ENCODE results near the gene URB2. TPM values are rescaled to one million over a fixed set of nuclear protein-coding genes. Genes with fewer than 3 reads are reported as not detected.

The URB2 gene
- total RNA-seq, 1 donor from 2014 or later, result 15.3 TPM

- TF ChIP-seq CTCF (IDR thresholded peaks at IDR 0.05; ENCODE audit: insufficient read depth, low read length, severe bottlenecking), result no peak
- H3K27me3 ChIP-seq (ENCODE audit: control insufficient read depth, insufficient read depth, low read length), result no peaks in the 10 kb centered on the region
- H3K4me3 ChIP-seq (ENCODE audit: low read depth, low read length), result no peak overlapping the region
- peaks cover 12% of the 10 kb centered on the region for H3K36me3 ChIP-seq (ENCODE audit: control insufficient read depth, insufficient read depth, low read length)
- no peak for FAIRE-seq
- DNase-seq (ENCODE audit: low read depth), result no peak
These were observed 18.7 kb upstream of the URB2 start for GRCh38 chr1:229607370-229607769.

- Histone ChIP-seq H3K27me3 (ENCODE audit: control insufficient read depth, insufficient read depth, low read length) (no peaks in the 10 kb centered on the region), H3K4me3 (ENCODE audit: low read depth, low read length) (no peak overlapping the region), H3K36me3 (ENCODE audit: control insufficient read depth, insufficient read depth, low read length) (peaks cover 15% of the 10 kb centered on the region)
- FAIRE-seq (no peak), DNase-seq (ENCODE audit: low read depth) (no peak)
- TF ChIP-seq CTCF (IDR thresholded peaks at IDR 0.05; ENCODE audit: insufficient read depth, low read length, severe bottlenecking), result no peak
These were observed 17.5 kb upstream of the URB2 start for GRCh38 chr1:229608590-229608989.

GRCh38 chr1:229613938-229614337, 12.1 kb upstream of the URB2 start:
- Histone ChIP-seq H3K27me3 (ENCODE audit: control insufficient read depth, insufficient read depth, low read length) (no peaks in the 10 kb centered on the region), H3K36me3 (ENCODE audit: control insufficient read depth, insufficient read depth, low read length) (peaks cover 17% of the 10 kb centered on the region), H3K4me3 (ENCODE audit: low read depth, low read length) (no peak overlapping the region)
- DNase-seq (ENCODE audit: low read depth), result no peak
- no peak for TF ChIP-seq CTCF (IDR thresholded peaks at IDR 0.05; ENCODE audit: insufficient read depth, low read length, severe bottlenecking)
- no peak for FAIRE-seq

- no peak for TF ChIP-seq CTCF (IDR thresholded peaks at IDR 0.05; ENCODE audit: insufficient read depth, low read length, severe bottlenecking)
- no peaks in the 10 kb centered on the region for H3K27me3 ChIP-seq (ENCODE audit: control insufficient read depth, insufficient read depth, low read length)
- FAIRE-seq (no peak), DNase-seq (ENCODE audit: low read depth) (no peak)
- no peak overlapping the region for H3K4me3 ChIP-seq (ENCODE audit: low read depth, low read length)
- H3K36me3 ChIP-seq (ENCODE audit: control insufficient read depth, insufficient read depth, low read length), result peaks cover 13% of the 10 kb centered on the region
These were observed 11.3 kb upstream of the URB2 start for GRCh38 chr1:229614701-229615100.

GRCh38 chr1:229617351-229618100, 8.5 kb upstream of the URB2 start:
- DNase-seq (ENCODE audit: low read depth), result no peak

More at GRCh38 chr1:229617351-229618100, 8.5 kb upstream of the URB2 start:
- no peak overlapping the region for H3K4me3 ChIP-seq (ENCODE audit: low read depth, low read length)
- peaks cover 10% of the 10 kb centered on the region for H3K36me3 ChIP-seq (ENCODE audit: control insufficient read depth, insufficient read depth, low read length)
- H3K27me3 ChIP-seq (ENCODE audit: control insufficient read depth, insufficient read depth, low read length), result no peaks in the 10 kb centered on the region
- no peak for TF ChIP-seq CTCF (IDR thresholded peaks at IDR 0.05; ENCODE audit: insufficient read depth, low read length, severe bottlenecking)
- FAIRE-seq, result no peak

Measured in bronchial epithelial cell (primary cell).